Chondrocyte (in vitro differentiated cells): ENCODE results near the gene DDX20. TPM values are rescaled to one million over a fixed set of nuclear protein-coding genes. Genes with fewer than 3 reads are reported as not detected.
A peak's percentile ranks its signal among the peaks of the same experiment; 100 is the strongest.

Experiments
- DNase-seq: peaks from one replicate; pipeline ENCODE4 v3.0.0; 2021; ENCODE audit warnings: mixed read lengths, low spot score
- H3K27ac Mint-ChIP-seq: one replicate; pipeline ENCODE4 v1.8.0; 2021; ENCODE audit warnings: mild to moderate bottlenecking, moderate library complexity, mixed read lengths; ENCODE audit not compliant: unreplicated experiment
- H3K27me3 Mint-ChIP-seq: 2 replicates; pipeline ENCODE4 v1.8.0; 2021; ENCODE audit warnings: low read depth, mixed read lengths
- H3K36me3 Mint-ChIP-seq: 2 replicates; pipeline ENCODE4 v1.8.0; 2021; ENCODE audit warnings: low read depth, mixed read lengths
- H3K4me1 Mint-ChIP-seq: 2 replicates; pipeline ENCODE4 v1.8.0; 2021; ENCODE audit warnings: low read depth, mild to moderate bottlenecking, mixed read lengths
- H3K4me3 Mint-ChIP-seq: one replicate; pipeline ENCODE4 v1.8.0; 2021; ENCODE audit warnings: mild to moderate bottlenecking, moderate library complexity, mixed read lengths; ENCODE audit not compliant: unreplicated experiment
- H3K9me3 Mint-ChIP-seq: 2 replicates; pipeline ENCODE4 v1.8.0; 2021; ENCODE audit warnings: low read depth, mixed read lengths
- CTCF ChIP-seq: fragments of 200-600 bp; sonication (generic); IDR thresholded peaks from 2 replicates; pipeline ENCODE4 v1.5.0; 2021; ENCODE audit warnings: antibody characterized with exemption, mild to moderate bottlenecking, moderate library complexity
- total RNA-seq: library from RNA; stranded (reverse); gene quantifications from 3 replicates; pipeline ENCODE4 v1.2.1, GENCODE V29; 2021

Gene DDX20
- total RNA-seq, 1 donor from 2014 or later = 10.7 TPM

- H3K4me1 Mint-ChIP-seq = peaks cover 9% of the 10 kb centered on the region
- TF ChIP-seq CTCF = no peak
- H3K27me3 Mint-ChIP-seq = no peaks in the 10 kb centered on the region
- no peak for DNase-seq
- no peaks in the 10 kb centered on the region for H3K9me3 Mint-ChIP-seq
- no peaks in the 10 kb centered on the region for H3K36me3 Mint-ChIP-seq
- H3K4me3 Mint-ChIP-seq = no peak overlapping the region
- no peak overlapping the region for H3K27ac Mint-ChIP-seq
Measured at GRCh38 chr1:111745675-111746613, 9.8 kb upstream of the DDX20 start.

- H3K27ac Mint-ChIP-seq = no peak overlapping the region
Measured at GRCh38 chr1:111746614-111746999, 9.1 kb upstream of the DDX20 start.

GRCh38 chr1:111747282-111747734 lies 8.4 kb upstream of the DDX20 start:
- no peaks in the 10 kb centered on the region for H3K27me3 Mint-ChIP-seq
- no peak overlapping the region for H3K4me3 Mint-ChIP-seq

More at GRCh38 chr1:111746614-111746999, 9.1 kb upstream of the DDX20 start:
- Mint-ChIP-seq H3K36me3 (no peaks in the 10 kb centered on the region), H3K27me3 (no peaks in the 10 kb centered on the region), H3K9me3 (no peaks in the 10 kb centered on the region), H3K4me1 (peaks cover 9% of the 10 kb centered on the region), H3K4me3 (no peak overlapping the region)
- no peak for TF ChIP-seq CTCF
- DNase-seq = no peak

GRCh38 chr1:111747947-111748346 lies 7.8 kb upstream of the DDX20 start:
- Mint-ChIP-seq H3K27ac (no peak overlapping the region), H3K36me3 (no peaks in the 10 kb centered on the region), H3K4me1 (peaks cover 9% of the 10 kb centered on the region), H3K4me3 (no peak overlapping the region), H3K9me3 (no peaks in the 10 kb centered on the region), H3K27me3 (no peaks in the 10 kb centered on the region)
- no peak for TF ChIP-seq CTCF
- no peak for DNase-seq

More at GRCh38 chr1:111747282-111747734, 8.4 kb upstream of the DDX20 start:
- DNase-seq = no peak
- no peaks in the 10 kb centered on the region for H3K36me3 Mint-ChIP-seq
- no peaks in the 10 kb centered on the region for H3K9me3 Mint-ChIP-seq
- peak; percentile 82 for TF ChIP-seq CTCF
- no peak overlapping the region for H3K27ac Mint-ChIP-seq
- peaks cover 9% of the 10 kb centered on the region for H3K4me1 Mint-ChIP-seq

GRCh38 chr1:111749628-111750027 lies 6.1 kb upstream of the DDX20 start:
- H3K27me3 Mint-ChIP-seq = no peaks in the 10 kb centered on the region
- peaks cover 2% of the 10 kb centered on the region for H3K4me1 Mint-ChIP-seq
- H3K36me3 Mint-ChIP-seq = no peaks in the 10 kb centered on the region
- no peak overlapping the region for H3K27ac Mint-ChIP-seq
- TF ChIP-seq CTCF = no peak
- H3K4me3 Mint-ChIP-seq = no peak overlapping the region
- DNase-seq = no peak
- H3K9me3 Mint-ChIP-seq = no peaks in the 10 kb centered on the region
